Measurements from ENCODE around the gene CYP2B6.
"Not testable (repeated sequence)": the region's sequence is repeated elsewhere in the genome, so short reads cannot be mapped to it uniquely, and the experiment has no call there.

The CYP2B6 gene

GRCh38 chr19:40982594-40983101 lies 8.4 kb upstream of the CYP2B6 start:
- no peaks in the 10 kb centered on the region for H3K9me3 ChIP-seq (ENCODE audit: severe bottlenecking)
- H3K36me3 ChIP-seq (ENCODE audit: low read depth), result no peaks in the 10 kb centered on the region
- no peak overlapping the region for H3K27ac ChIP-seq (ENCODE audit: poor library complexity, severe bottlenecking)
- no peak overlapping the region for H3K4me3 ChIP-seq (ENCODE audit: severe bottlenecking)
- TF ChIP-seq CTCF (IDR thresholded peaks at IDR 0.05; ENCODE audit: poor library complexity, severe bottlenecking), result no peak
- no peaks in the 10 kb centered on the region for H3K27me3 ChIP-seq (ENCODE audit: insufficient read depth, poor library complexity, severe bottlenecking)
- H3K4me1 ChIP-seq (ENCODE audit: insufficient read depth, poor library complexity, severe bottlenecking), result no peaks in the 10 kb centered on the region
- DNase-seq (ENCODE audit: low spot score) (no peak), ATAC-seq (ENCODE audit: low read depth) (no peak)

DNA sequence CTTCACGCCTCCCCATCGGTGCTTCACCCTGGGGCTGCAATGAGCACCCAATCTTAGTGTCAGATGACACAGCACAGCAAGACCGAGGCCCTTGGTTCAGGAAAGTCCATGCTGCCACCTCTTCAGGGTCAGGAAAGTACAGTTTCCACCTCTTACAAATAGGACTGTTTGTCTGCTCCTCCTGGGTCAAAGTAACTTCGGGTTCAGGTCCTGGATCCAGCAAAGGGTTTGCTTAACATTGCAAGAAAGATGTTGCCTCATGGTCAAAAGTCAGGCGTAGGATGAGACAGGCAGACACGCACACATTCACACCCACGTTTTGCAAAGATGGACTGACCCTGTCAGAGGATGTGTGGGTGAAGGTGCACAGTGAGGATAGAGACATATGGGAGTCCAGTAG lies 1.6 kb upstream of the CYP2B6 start:
- no peak for TF ChIP-seq CTCF (IDR thresholded peaks at IDR 0.05; ENCODE audit: poor library complexity, severe bottlenecking)
- H3K27me3 ChIP-seq (ENCODE audit: insufficient read depth, poor library complexity, severe bottlenecking), result no peaks in the 10 kb centered on the region
- ATAC-seq (ENCODE audit: low read depth), result no peak

GRCh38 chr19:40995355-40995754 lies 4.3 kb downstream of the CYP2B6 start:
- TF ChIP-seq CTCF (IDR thresholded peaks at IDR 0.05; ENCODE audit: poor library complexity, severe bottlenecking), result no peak
- Histone ChIP-seq H3K27ac (ENCODE audit: poor library complexity, severe bottlenecking) (no peak overlapping the region), H3K36me3 (ENCODE audit: low read depth) (no peaks in the 10 kb centered on the region), H3K9me3 (ENCODE audit: severe bottlenecking) (no peaks in the 10 kb centered on the region), H3K4me3 (ENCODE audit: severe bottlenecking) (no peak overlapping the region), H3K4me1 (ENCODE audit: insufficient read depth, poor library complexity, severe bottlenecking) (no peaks in the 10 kb centered on the region), H3K27me3 (ENCODE audit: insufficient read depth, poor library complexity, severe bottlenecking) (no peaks in the 10 kb centered on the region)
- ATAC-seq (ENCODE audit: low read depth), result no peak
- no peak for DNase-seq (ENCODE audit: low spot score)

More for the DNA sequence above, 1.6 kb upstream of the CYP2B6 start:
- no peak overlapping the region for H3K4me3 ChIP-seq (ENCODE audit: severe bottlenecking)
- H3K4me1 ChIP-seq (ENCODE audit: insufficient read depth, poor library complexity, severe bottlenecking), result no peaks in the 10 kb centered on the region
- H3K36me3 ChIP-seq (ENCODE audit: low read depth), result no peaks in the 10 kb centered on the region
- DNase-seq (ENCODE audit: low spot score), result no peak
- no peak overlapping the region for H3K27ac ChIP-seq (ENCODE audit: poor library complexity, severe bottlenecking)
- no peaks in the 10 kb centered on the region for H3K9me3 ChIP-seq (ENCODE audit: severe bottlenecking)

DNA sequence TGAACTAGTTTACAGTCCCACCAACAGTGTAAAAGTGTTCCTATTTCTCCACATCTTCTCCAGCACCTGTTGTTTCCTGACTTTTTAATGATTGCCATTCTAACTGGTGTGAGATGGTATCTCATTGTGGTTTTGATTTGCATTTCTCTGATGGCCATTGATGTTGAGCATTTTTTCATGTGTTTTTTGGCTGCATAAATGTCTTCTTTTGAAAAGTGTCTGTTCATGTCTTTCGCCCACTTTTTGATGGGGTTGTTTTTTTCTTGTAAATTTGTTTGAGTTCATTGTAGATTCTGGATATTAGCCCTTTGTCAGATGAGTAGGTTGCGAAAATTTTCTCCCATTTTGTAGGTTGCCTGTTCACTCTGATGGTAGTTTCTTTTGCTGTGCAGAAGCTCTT lies 7.9 kb downstream of the CYP2B6 start:
- not testable (repeated sequence) for H3K4me1 ChIP-seq (ENCODE audit: insufficient read depth, poor library complexity, severe bottlenecking); H3K27me3 ChIP-seq (ENCODE audit: insufficient read depth, poor library complexity, severe bottlenecking); H3K27ac ChIP-seq (ENCODE audit: poor library complexity, severe bottlenecking); H3K9me3 ChIP-seq (ENCODE audit: severe bottlenecking); DNase-seq (ENCODE audit: low spot score); H3K36me3 ChIP-seq (ENCODE audit: low read depth); ATAC-seq (ENCODE audit: low read depth); H3K4me3 ChIP-seq (ENCODE audit: severe bottlenecking)

DNA sequence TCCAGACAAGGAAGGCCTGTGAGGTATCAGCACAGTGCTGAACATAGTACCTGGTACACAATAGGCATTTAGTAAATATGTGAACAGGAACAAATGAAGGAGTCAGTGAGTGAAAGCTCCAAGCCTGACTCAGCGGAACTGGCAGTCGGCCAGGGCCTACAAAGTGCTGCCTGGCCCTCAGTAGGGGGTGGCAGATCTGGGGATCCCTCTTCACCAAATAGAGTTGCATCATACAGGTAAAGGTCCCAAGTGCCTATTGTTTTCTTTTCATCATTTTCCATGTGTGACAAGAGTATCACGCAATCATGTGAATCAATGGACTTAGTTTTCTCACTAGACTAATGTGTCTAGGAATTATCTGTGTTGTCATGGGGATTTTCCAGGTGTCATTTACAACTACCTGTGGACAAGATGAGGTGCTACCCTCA lies 9.2 kb downstream of the CYP2B6 start:
- Histone ChIP-seq H3K27ac (ENCODE audit: poor library complexity, severe bottlenecking) (no peak overlapping the region), H3K36me3 (ENCODE audit: low read depth) (no peaks in the 10 kb centered on the region), H3K9me3 (ENCODE audit: severe bottlenecking) (no peaks in the 10 kb centered on the region), H3K4me1 (ENCODE audit: insufficient read depth, poor library complexity, severe bottlenecking) (no peaks in the 10 kb centered on the region), H3K4me3 (ENCODE audit: severe bottlenecking) (no peak overlapping the region), H3K27me3 (ENCODE audit: insufficient read depth, poor library complexity, severe bottlenecking) (peaks cover 4% of the 10 kb centered on the region)
- ATAC-seq (ENCODE audit: low read depth) (no peak), DNase-seq (ENCODE audit: low spot score) (no peak)
- no peak for TF ChIP-seq CTCF (IDR thresholded peaks at IDR 0.05; ENCODE audit: poor library complexity, severe bottlenecking)

Measured in RWPE2 (cell line).